BLaER1 (cell line): ENCODE results near the gene KIAA1671.
A peak's percentile ranks its signal among the peaks of the same experiment; 100 is the strongest.
"Not testable (repeated sequence)": the region's sequence is repeated elsewhere in the genome, so short reads cannot be mapped to it uniquely, and the experiment has no call there.

Experiments used
- H3K27ac ChIP-seq: shearing (Covaris generic); formaldehyde crosslinking; 2 replicates; pipeline ENCODE4 v1.8.1; 2022
- H3K27me3 ChIP-seq: shearing (Covaris generic); formaldehyde crosslinking; 2 replicates; pipeline ENCODE4 v1.8.1; 2022
- H3K36me3 ChIP-seq: shearing (Covaris generic); formaldehyde crosslinking; 2 replicates; pipeline ENCODE4 v1.8.1; 2022
- H3K4me1 ChIP-seq: shearing (Covaris generic); formaldehyde crosslinking; 2 replicates; pipeline ENCODE4 v1.8.1; 2022
- H3K4me2 ChIP-seq: shearing (Covaris generic); formaldehyde crosslinking; 2 replicates; pipeline ENCODE4 v1.8.1; 2022
- H3K4me3 ChIP-seq: shearing (Covaris generic); formaldehyde crosslinking; 2 replicates; pipeline ENCODE4 v1.8.1; 2022
- H3K9ac ChIP-seq: shearing (Covaris generic); formaldehyde crosslinking; 2 replicates; pipeline ENCODE4 v1.8.1; 2022
- H3K9me3 ChIP-seq: shearing (Covaris generic); formaldehyde crosslinking; 2 replicates; pipeline ENCODE4 v1.8.1; 2022
- H4K20me1 ChIP-seq: shearing (Covaris generic); formaldehyde crosslinking; 2 replicates; pipeline ENCODE4 v1.8.1; 2022
- Cebpa-rat ChIP-seq: shearing (Covaris generic); IDR thresholded peaks from 2 replicates; pipeline ENCODE4 v1.8.1; 2022

Gene KIAA1671

GRCh38 chr22:24951942-24952836 lies at the start of gene KIAA1671:
KIAA1671 (plus strand) TSS chr22:24952716; CDS start chr22:25028000, 75,284 bp downstream.
- peaks cover 14% of the 10 kb centered on the region for H3K4me1 ChIP-seq
- peak within 1 kb of the TSS; percentile 36 for H3K9ac ChIP-seq
- H3K9me3 ChIP-seq: no peaks in the 10 kb centered on the region
- TF ChIP-seq Cebpa-rat: no peak
- peak within 1 kb of the TSS; percentile 69 for H3K4me3 ChIP-seq
- no peaks in the 10 kb centered on the region for H4K20me1 ChIP-seq
- H3K27ac ChIP-seq: no peak within 1 kb of the TSS
- H3K4me2 ChIP-seq: peak within 1 kb of the TSS; percentile 89
- no peaks in the 10 kb centered on the region for H3K36me3 ChIP-seq
- H3K27me3 ChIP-seq: peaks cover 11% of the 10 kb centered on the region

- TF ChIP-seq Cebpa-rat: no peak
- H3K9ac ChIP-seq: no peak overlapping the region
- no peak overlapping the region for H3K4me2 ChIP-seq
- no peaks in the 10 kb centered on the region for H3K4me1 ChIP-seq
- H3K9me3 ChIP-seq: peaks cover 32% of the 10 kb centered on the region
- H3K36me3 ChIP-seq: no peaks in the 10 kb centered on the region
- H3K27me3 ChIP-seq: no peaks in the 10 kb centered on the region
- no peak overlapping the region for H3K4me3 ChIP-seq
- H3K27ac ChIP-seq: no peak overlapping the region
- H4K20me1 ChIP-seq: no peaks in the 10 kb centered on the region
These were observed 46.6 kb upstream of the KIAA1671 start for GRCh38 chr22:24905909-24906308.

DNA sequence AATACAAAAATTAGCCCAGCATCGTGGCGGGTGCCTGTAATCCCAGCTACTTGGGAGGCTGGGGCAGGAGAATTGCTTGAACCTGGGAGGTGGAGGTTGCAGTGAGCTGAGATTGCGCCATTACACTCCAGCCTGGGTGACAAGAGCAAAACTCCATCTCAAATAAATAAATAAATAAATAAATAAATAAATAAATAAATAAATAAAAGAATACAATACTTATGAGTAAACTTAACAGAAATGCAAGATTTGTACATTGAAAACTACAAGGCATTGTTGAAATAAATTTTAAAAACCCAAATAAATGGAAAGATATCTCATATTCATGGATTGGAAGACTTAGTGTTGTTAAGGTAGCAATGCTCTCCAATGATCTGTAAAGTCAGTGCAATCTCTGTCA lies 45.4 kb upstream of the KIAA1671 start:
- H3K9me3 ChIP-seq: peaks cover 32% of the 10 kb centered on the region

DNA sequence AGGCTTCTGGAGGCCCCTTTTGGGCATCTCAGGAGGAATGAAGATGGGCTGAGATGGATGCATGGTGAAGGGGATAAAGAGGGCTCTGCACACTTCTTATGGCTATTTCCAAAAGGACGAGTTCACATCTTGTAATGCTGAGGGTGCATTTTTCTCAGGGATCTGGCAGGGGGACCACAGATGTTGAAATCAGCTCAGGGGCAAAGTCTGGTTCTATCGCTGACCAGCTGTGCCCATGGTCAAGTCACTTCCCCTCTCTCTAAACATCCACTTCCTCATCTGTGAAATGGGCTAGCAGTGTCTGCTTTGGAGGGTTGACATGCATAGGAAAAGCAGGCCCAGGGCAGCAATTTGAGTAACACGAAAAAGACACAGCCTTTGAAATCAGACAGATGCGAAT lies 32.5 kb upstream of the KIAA1671 start:
- Histone ChIP-seq H3K4me2 (no peak overlapping the region), H3K27ac (no peak overlapping the region), H3K4me1 (no peaks in the 10 kb centered on the region), H3K4me3 (no peak overlapping the region), H4K20me1 (no peaks in the 10 kb centered on the region), H3K9ac (no peak overlapping the region), H3K27me3 (no peaks in the 10 kb centered on the region), H3K36me3 (no peaks in the 10 kb centered on the region), H3K9me3 (no peaks in the 10 kb centered on the region)
- no peak for TF ChIP-seq Cebpa-rat

More for the DNA sequence above, 45.4 kb upstream of the KIAA1671 start:
- not testable (repeated sequence) for H3K27ac ChIP-seq, H3K4me2 ChIP-seq, H3K9ac ChIP-seq, H3K36me3 ChIP-seq, H3K27me3 ChIP-seq, H3K4me3 ChIP-seq, H4K20me1 ChIP-seq, H3K4me1 ChIP-seq

DNA sequence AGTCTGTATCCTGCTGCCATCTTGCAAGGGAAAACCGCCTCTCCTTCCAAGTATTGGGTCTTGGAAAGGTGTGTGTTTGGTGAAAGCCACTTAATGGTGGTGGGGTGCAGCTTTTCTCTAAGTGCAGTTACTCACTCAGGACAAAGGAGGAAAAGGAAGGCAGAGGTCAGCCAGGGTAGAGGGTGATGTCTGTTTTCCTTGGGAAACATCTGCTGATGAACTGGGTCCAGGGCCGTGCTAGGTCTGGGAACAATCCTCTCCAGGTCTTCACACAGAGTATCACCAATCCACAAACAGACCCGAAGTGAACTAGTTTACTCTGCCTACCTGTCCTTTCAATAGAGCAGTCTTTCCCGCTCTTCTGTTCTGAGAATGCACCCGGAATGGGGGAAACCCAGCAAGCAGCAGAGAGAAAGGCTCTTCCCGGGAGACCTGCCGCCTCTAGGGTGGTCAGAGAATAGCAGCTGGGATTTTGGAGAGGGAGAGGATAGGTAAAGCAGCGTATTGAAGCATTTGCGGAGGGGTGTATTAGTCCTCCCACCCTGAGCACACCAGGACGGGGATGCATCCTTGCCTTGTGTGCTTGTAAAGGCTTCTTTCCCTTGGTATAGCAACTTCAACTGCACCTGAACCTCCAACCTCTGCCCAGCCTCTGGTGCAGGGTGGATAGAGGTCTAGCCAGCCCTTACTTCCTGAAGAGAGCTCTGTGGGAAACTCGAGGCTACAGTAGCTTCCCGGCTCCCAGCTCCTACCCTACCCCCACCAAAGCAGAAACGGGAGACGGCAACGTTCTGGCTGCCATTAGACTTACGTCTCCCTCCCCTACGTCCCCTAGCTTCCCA lies 26.7 kb upstream of the KIAA1671 start:
- H4K20me1 ChIP-seq: no peaks in the 10 kb centered on the region
- TF ChIP-seq Cebpa-rat: no peak
- no peak overlapping the region for H3K4me3 ChIP-seq
- no peaks in the 10 kb centered on the region for H3K27me3 ChIP-seq
- H3K4me2 ChIP-seq: no peak overlapping the region
- no peak overlapping the region for H3K9ac ChIP-seq
- H3K4me1 ChIP-seq: no peaks in the 10 kb centered on the region
- no peaks in the 10 kb centered on the region for H3K9me3 ChIP-seq
- H3K36me3 ChIP-seq: no peaks in the 10 kb centered on the region
- no peak overlapping the region for H3K27ac ChIP-seq

GRCh38 chr22:24926428-24926725 lies 26.1 kb upstream of the KIAA1671 start:
- H3K4me1 ChIP-seq: no peaks in the 10 kb centered on the region
- no peak overlapping the region for H3K9ac ChIP-seq
- no peak overlapping the region for H3K4me3 ChIP-seq
- no peak overlapping the region for H3K4me2 ChIP-seq
- no peak for TF ChIP-seq Cebpa-rat
- H3K27ac ChIP-seq: no peak overlapping the region
- H4K20me1 ChIP-seq: no peaks in the 10 kb centered on the region
- H3K36me3 ChIP-seq: no peaks in the 10 kb centered on the region
- H3K27me3 ChIP-seq: no peaks in the 10 kb centered on the region
- no peaks in the 10 kb centered on the region for H3K9me3 ChIP-seq

GRCh38 chr22:24926849-24927579 lies 25.5 kb upstream of the KIAA1671 start:
- Histone ChIP-seq H3K4me2 (no peak overlapping the region), H3K36me3 (no peaks in the 10 kb centered on the region), H3K9ac (no peak overlapping the region), H3K4me3 (no peak overlapping the region), H3K27me3 (no peaks in the 10 kb centered on the region), H3K27ac (no peak overlapping the region), H3K4me1 (no peaks in the 10 kb centered on the region), H3K9me3 (no peaks in the 10 kb centered on the region), H4K20me1 (no peaks in the 10 kb centered on the region)
- TF ChIP-seq Cebpa-rat: no peak

GRCh38 chr22:24928322-24928721 lies 24.2 kb upstream of the KIAA1671 start:
- Histone ChIP-seq H3K4me2 (no peak overlapping the region), H3K4me3 (no peak overlapping the region), H3K27ac (no peak overlapping the region), H3K36me3 (no peaks in the 10 kb centered on the region), H3K9ac (no peak overlapping the region), H3K4me1 (no peaks in the 10 kb centered on the region), H4K20me1 (no peaks in the 10 kb centered on the region), H3K27me3 (no peaks in the 10 kb centered on the region), H3K9me3 (no peaks in the 10 kb centered on the region)
- TF ChIP-seq Cebpa-rat: no peak

- H3K9ac ChIP-seq: no peak overlapping the region
- H3K4me2 ChIP-seq: no peak overlapping the region
- H3K4me1 ChIP-seq: no peaks in the 10 kb centered on the region
- H3K36me3 ChIP-seq: no peaks in the 10 kb centered on the region
- TF ChIP-seq Cebpa-rat: no peak
- no peak overlapping the region for H3K27ac ChIP-seq
- no peaks in the 10 kb centered on the region for H4K20me1 ChIP-seq
- no peaks in the 10 kb centered on the region for H3K9me3 ChIP-seq
- no peak overlapping the region for H3K4me3 ChIP-seq
- no peaks in the 10 kb centered on the region for H3K27me3 ChIP-seq
These were observed 21.8 kb upstream of the KIAA1671 start for GRCh38 chr22:24930678-24931077.
